Anterior cingulate cortex (tissue), 58 donors: ENCODE results near the gene BRF1.

Source experiments
- DNase-seq, 58 donors: peaks; one replicate each; lab custom pipeline; 2025; lab: John Stamatoyannopoulos, UW

The BRF1 gene

DNA sequence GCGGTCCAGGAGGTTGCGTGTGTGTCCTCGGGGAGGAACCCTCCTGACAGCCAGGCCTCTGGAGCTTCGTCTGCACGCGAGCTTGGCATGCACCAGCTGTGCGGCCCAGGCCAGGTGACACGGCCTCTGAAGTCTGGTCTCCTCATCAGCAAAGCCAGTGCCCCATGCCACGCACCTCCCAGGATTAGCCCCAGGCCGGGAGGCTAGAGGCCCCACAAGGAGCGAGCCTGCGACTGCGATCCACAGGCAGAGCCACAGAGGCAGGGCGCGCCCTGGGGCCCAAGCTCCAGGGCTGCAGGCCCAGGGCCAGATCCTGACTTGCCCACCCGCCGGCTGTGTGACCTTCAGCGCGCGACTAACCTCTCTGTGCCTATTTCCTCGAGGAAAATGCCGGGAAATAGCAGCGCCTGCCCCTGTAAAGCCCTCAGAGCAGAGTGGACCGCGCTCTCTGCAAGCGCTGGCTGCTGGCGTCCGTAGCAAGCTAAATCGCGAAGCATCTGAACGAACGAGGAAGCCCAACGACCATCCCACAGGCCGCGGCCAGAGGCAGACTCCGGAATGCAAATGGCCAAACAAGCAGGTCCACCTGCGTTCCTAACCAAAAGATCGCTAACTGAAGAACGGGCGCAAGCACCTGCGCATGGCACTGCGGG lies 53.0 kb downstream of the BRF1 start:
- DNase-seq, result no peak

GRCh38 chr14:105247026-105247425 lies 53.8 kb downstream of the BRF1 start:
- DNase-seq, result no peak

DNA sequence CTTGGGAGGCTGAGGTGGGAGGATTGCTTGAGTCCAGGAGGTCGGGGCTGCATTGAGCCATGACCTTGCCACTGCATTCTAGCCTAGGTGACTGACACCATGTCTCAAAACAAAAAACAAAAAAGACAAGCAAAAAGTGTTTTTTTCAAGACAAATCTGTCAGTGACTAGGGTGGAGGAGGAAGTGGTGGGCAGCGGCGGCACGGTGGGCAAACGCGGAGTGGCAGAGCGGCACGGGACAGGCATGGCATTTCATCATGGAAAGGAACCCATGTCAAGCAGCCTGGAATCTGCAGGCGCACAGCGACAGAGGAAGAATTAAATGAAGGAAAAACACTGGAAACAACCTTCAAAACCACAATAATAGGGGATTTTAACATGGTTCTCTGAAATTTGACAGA lies 56.5 kb downstream of the BRF1 start:
- no peak for DNase-seq

DNA sequence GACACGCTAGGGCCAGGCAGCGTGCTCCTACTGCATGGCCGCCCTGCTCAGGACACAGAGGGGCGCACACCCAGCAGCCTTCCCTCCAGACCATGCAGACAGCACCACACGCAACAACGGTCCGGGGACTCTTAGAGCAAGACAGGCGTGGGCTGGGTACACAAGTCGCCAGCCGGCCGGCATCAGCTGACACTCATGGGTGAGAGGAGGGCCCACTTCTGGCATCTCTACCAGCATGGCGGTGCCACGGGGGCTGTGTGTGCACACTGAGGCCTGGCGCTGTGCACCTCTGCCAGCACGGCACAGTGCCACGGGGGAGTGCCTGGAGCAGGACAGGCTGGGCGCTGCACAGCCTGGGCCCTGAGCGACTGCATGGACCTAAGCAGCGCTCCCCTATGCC lies 59.2 kb downstream of the BRF1 start:
- DNase-seq, result no peak

DNA sequence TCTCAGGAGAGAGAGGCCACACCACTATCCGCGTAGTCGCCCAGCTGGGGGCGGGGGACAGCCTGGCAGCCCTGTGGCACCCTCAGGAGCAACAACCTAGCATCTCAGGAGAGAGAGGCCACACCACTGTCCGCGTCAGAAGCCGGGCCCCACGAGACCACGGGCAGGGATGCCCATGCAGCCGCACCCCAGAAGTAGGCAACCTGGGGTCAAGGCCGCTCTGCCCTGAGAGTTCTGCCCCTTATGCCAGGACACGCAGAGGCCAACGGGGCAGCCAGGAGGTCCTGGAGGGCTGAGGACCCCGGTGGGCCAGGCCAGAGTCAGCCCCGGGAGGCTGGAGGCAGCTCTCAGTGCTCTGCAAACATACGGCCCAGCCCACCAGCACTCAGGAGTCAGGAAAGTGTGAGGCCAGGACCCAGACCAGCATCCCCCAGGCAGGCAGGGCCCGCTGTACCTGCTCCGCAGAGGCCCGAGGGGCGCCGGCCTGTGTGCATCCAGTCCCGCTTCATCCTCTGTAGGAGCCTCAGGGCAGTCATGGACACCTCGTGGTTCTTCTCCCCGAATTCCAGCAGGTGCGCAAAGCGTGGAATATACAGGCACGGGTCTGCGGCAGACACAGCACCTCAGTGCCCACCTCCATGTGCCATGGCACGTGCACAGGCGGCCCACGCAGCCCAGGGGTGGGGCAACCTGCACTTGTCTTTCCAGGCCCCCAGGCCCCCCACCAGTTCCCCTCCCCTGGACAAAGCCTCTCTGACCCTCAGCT lies 59.8 kb downstream of the BRF1 start:
- DNase-seq, result no peak

DNA sequence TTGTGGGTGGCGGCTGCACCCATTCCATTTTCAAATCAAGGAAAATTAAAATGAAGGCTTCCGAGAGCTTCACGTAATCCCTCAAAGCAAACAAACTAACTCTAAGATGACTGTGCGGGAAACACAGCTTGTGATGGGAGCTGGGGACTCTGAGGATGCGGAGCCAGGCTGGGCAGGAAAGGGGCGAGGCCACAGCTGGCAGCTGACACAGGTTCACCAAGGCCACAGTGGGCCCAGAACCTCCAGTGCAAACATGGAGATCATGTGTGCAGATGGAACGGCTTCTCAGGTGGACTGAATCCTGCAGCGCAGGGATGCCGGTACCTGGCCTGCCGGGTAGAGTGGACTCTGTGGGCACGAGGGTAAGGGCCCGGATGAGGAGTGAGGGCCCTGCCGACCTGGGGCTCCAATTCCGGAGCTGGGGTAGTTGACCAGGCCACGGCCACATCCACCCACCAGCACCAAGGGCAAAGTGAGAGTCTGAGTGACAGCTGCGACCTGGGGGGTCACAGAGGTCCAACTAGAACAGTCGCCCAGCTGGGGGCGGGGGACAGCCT lies 71.6 kb downstream of the BRF1 start:
- no peak for DNase-seq

- no peak for DNase-seq
Observed at GRCh38 chr14:105228562-105228961, 72.2 kb downstream of the BRF1 start.

- DNase-seq, result no peak
Observed at GRCh38 chr14:105227346-105227745, 73.5 kb downstream of the BRF1 start.

DNA sequence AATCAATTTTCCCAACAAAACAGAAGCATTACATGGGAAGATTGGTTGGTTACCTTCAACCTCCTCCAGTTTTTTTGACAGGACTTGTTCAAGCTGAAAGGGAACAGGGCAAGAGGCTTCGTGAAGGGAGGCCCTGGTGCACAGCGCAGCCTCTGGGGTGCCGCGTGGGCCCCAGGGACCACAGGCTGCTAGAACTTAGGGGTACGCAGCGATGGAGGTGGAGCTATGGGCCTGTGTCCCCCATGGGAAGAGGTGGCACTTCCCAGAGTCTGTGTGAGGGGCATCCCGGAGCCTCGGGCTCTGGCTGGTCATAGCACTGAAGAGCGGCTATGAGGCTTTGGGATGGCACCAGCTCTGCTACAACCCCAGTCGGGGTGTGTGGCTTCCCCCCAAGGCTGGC lies 74.6 kb downstream of the BRF1 start:
- DNase-seq, result no peak

DNA sequence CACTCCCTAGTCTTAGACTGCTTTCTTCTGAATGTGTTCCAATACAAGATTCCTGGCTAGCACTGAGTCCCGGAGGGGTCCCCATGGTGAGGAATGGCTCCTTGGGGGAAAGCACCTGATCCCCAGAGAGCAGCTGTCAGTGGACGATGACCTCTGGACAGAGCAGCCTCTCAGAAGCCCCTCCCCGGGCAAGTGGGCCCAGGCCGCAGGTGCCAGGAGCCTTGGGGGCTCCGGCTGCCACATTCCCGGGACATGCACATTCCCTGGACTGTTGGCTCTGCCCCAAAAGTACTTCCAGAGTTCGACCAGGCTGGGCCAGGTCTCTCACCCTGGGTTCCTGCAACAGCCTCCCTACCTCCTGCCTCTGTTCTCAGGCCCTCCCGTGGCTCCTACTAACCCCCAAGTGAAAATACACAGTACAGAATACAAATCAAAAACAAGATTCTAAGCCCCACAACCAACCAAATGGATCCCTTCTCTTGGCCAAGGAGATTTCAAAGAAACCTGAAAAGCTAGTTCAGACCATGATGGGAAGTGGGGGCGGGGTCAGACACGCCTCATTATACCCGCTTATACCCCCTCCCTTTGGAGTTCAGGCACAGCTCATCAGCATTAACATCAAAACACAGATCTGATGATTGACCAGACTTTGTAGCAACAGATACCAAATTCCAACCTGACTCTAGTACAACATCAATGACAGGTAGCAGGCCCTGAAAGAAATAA lies 75.8 kb downstream of the BRF1 start:
- DNase-seq, result no peak

- no peak for DNase-seq
Observed at GRCh38 chr14:105223770-105224544, 76.8 kb downstream of the BRF1 start.

GRCh38 chr14:105223260-105223659 lies 77.5 kb downstream of the BRF1 start:
- DNase-seq, result no peak

DNA sequence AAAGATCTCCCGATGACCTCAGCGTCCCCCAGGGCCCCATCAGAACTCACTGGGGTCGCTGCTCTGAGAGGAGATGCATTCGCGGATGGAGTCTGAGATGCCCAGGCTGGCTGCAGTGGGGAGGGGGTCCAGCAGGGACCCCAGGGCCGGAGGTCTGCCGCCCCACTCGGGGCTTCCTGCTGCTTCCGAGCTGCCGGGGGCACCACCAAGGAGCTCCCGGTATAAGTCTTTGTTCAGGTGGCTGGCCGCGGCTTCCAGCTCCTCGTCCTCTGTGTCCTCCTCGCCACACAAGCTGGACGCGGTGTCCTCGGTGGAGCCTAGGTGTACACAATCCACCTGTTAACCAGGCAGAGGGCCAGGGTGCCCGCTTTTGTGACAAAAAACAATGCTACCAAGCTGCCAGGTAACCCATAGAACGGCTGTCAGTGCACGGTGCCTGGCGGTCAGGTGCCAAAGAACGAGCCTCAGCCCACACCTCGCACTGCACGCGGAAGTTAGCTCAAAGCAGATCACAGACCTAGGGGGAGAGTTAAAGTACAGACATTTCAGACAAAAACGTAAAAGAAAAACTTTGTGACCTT lies 79.1 kb downstream of the BRF1 start:
- no peak for DNase-seq

DNA sequence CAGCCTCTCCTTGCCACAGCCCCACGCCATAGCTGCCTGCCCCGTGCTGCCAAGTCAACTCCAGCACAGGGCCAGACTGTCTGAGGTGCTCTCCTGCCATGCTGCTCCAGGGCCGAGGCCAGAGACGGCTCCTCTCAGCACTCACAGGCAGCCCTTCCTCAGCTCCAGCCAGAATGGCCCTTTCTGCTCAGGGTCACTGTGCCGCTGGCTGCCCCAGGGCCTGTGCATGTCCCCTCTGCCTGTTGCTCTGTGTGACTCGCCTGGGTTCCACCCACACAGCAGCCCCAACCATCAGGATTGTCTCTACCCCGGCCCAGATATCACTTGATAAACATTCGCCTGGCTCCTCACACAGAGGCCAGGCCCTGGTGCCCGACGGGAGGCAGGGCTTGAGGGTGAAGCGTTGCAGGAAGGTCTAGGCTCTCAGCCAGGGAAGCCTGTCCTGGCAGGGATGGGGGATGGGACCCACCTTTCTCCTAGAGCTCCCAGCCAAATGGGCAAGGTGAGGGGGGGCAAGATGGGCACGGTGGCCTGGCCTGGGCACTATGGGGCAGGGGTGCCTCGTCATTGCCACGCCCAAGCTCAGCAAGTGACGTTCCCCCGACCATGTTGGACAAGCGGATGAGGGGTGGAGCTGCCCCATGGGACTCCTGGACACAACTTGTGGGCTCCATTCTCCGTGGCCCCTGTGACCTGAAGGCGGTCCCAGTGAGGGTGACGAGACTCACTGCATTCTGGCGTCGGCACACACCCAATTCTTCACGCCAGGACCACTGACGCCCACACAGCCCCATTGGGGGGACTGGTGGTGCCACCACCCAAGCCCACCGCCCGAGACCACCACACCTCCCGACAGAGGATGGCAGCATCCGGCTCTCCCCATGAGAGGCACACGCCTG lies 79.9 kb downstream of the BRF1 start:
- no peak for DNase-seq

DNA sequence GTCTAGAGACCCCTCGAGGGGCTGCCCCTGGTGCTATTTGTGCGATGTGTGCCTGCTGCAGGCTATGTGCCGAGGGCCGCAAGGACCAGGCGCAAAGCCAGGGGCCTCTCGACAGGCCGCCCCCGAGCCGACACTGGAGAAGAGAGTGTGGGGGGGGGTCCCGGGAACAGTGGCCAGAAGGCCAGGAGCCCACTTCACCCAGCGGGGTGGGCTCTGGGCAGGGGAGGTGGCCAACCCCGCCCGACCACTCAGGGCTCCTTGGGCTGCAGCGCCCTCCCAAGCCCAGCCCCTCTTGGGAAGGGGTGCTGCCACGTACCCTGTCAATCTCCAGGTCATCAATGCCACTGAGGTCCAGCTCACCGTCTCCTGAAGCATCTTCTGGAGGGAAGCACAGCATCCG lies 81.0 kb downstream of the BRF1 start:
- DNase-seq, result no peak

DNA sequence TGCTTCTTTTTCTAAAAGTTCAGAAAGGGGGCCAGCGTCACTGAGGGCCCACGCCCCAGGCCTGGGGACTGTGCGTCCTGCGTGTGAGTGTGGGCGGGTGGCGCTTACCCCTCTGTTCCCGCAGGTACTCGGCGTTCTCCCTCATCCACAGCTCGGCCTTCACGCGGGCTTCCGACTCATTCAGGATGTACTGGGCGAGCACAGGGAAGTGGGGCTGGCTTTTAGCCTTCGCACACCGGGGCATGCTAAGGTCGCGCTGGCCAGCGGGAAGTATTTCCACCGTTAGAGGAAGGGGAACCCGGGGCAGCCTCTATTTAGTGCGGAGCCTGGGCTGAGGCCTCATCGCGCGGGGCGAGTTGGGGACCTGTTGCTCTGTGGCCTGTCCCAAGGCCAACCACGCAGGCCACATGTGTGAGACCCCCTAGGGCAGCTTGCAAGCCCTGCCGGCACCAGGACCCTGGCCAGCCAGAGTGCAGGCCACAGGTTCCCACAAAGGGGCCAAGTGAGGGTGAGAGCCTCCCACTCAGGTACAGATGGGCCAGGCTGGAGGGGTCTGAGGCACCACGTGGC lies 81.7 kb downstream of the BRF1 start:
- no peak for DNase-seq

DNA sequence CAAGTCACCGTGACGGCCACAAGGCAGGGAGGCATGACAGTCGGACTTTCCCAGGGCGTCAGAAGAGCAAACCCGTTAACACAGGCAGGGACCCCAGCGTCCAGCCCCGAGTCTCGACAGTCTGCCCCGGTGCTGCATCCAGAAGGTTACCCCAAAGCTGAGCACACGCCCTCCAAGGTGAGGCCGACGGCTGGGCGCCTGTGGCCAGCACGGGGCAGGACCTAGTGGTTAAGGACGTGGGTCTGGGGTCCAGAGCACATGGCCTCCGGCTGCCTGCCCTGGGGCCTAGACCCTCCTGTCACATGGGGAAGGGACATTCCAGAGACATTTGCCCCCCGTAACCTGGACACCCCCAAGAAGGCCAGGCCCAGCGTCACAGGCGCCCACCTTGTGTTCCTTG lies 82.2 kb downstream of the BRF1 start:
- no peak for DNase-seq

GRCh38 chr14:105217774-105218173 lies 83.0 kb downstream of the BRF1 start:
- no peak for DNase-seq
